ENCODE results near the gene OR2W3. TPM values are rescaled to one million over a fixed set of nuclear protein-coding genes. Genes with fewer than 3 reads are reported as not detected.
A peak's percentile ranks its signal among the peaks of the same experiment; 100 is the strongest.

The OR2W3 gene
- total RNA-seq: under 1 TPM in 1 of 4 donors, not detected in 3; 0.26 TPM
- not detected for polyA plus RNA-seq
- long read RNA-seq, donor 1: 0 reads
- long read RNA-seq, donor 2: 0 reads
- long read RNA-seq, donor 3: 0 reads
- long read RNA-seq, donor 4: 0 reads

- H3K4me1 ChIP-seq (ENCODE audit: control insufficient read depth, insufficient read depth, low read length): no peaks in the 10 kb centered on the region
- no peak within 1 kb of the TSS for H3K27ac ChIP-seq (ENCODE audit: low read length)
- H3K27me3 ChIP-seq (ENCODE audit: control insufficient read depth, insufficient read depth): no peaks in the 10 kb centered on the region
- intact Hi-C loops (cut with DNase I): no loop called here
- no peaks in the 10 kb centered on the region for H3K9me3 ChIP-seq (ENCODE audit: control insufficient read depth, low read length)
- H3K4me3 ChIP-seq (ENCODE audit: low read length): no peak within 1 kb of the TSS
- DNase-seq: no peak
- no peak for ATAC-seq
- WGBS: 40% methylated on average over 2 of the region's 2 CpGs
Observed at GRCh38 chr1:247895163-247895637, at the start of gene OR2W3. Gene OR2W3, plus strand, starts transcription at chr1:247895587. Its CDS starts 0 bp downstream, at chr1:247895587.

- ATAC-seq (no peak), DNase-seq (no peak)
- 62% methylated on average over 5 of the region's 5 CpGs for WGBS
- no peak overlapping the region for H3K27ac ChIP-seq (ENCODE audit: low read length)
- H3K4me3 ChIP-seq (ENCODE audit: low read length): no peak overlapping the region
- H3K9me3 ChIP-seq (ENCODE audit: control insufficient read depth, low read length): no peaks in the 10 kb centered on the region
- intact Hi-C loops (cut with DNase I): no loop called here
- H3K27me3 ChIP-seq (ENCODE audit: control insufficient read depth, insufficient read depth): no peaks in the 10 kb centered on the region
- H3K4me1 ChIP-seq (ENCODE audit: control insufficient read depth, insufficient read depth, low read length): no peaks in the 10 kb centered on the region
Observed at GRCh38 chr1:247845693-247846017, 49.7 kb upstream of the OR2W3 start.

DNA sequence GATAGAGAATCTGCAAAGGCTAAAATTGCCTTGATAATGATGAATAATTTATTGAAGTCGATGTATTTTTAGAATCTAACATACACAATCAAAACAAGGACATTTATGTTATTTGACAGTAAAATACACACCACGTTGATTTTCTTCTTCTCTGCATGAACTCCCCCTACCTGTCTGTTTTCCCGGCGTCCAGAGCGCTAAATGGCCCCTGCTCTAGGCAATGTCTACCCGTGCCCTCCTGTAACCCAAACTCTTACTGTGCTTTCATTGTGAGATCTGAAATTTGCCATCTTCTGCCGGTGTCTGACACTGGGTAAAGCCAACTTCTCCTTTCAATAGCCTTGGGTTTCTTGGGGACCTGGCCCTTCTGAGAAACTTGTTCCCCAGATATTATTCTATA is 47.0 kb upstream of the OR2W3 start:
- no peaks in the 10 kb centered on the region for H3K27me3 ChIP-seq (ENCODE audit: control insufficient read depth, insufficient read depth)
- no peak overlapping the region for H3K27ac ChIP-seq (ENCODE audit: low read length)
- ATAC-seq (no peak), DNase-seq (no peak)
- intact Hi-C loops (cut with DNase I): no loop called here
- 84% methylated on average over 7 of the region's 7 CpGs for WGBS
- H3K4me3 ChIP-seq (ENCODE audit: low read length): no peak overlapping the region
- no peaks in the 10 kb centered on the region for H3K9me3 ChIP-seq (ENCODE audit: control insufficient read depth, low read length)
- H3K4me1 ChIP-seq (ENCODE audit: control insufficient read depth, insufficient read depth, low read length): no peaks in the 10 kb centered on the region

DNA sequence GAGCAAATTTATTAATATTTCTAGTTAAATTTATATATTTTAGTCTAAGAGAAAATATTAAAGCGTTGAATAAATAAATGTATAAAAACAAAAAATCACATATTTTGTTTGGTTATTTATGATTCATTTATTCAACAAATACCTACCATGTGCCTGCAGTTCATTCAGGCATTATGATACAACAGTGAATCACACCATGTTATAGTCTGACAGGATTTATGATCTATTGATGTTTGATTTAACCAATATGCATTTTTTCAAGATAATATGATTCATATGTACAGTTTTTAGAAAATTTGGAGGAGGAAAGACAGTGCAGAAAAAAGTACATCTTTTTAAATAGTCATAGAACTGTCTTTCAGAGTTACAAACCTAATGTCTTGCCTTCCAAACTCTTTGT is 45.8 kb upstream of the OR2W3 start:
- Histone ChIP-seq H3K9me3 (ENCODE audit: control insufficient read depth, low read length) (no peaks in the 10 kb centered on the region), H3K27me3 (ENCODE audit: control insufficient read depth, insufficient read depth) (no peaks in the 10 kb centered on the region), H3K27ac (ENCODE audit: low read length) (no peak overlapping the region), H3K4me1 (ENCODE audit: control insufficient read depth, insufficient read depth, low read length) (no peaks in the 10 kb centered on the region), H3K4me3 (ENCODE audit: low read length) (no peak overlapping the region)
- intact Hi-C loops (cut with DNase I): no loop called here
- WGBS: 88% methylated on average over 1 of the region's 1 CpG
- DNase-seq: no peak
- no peak for ATAC-seq

DNA sequence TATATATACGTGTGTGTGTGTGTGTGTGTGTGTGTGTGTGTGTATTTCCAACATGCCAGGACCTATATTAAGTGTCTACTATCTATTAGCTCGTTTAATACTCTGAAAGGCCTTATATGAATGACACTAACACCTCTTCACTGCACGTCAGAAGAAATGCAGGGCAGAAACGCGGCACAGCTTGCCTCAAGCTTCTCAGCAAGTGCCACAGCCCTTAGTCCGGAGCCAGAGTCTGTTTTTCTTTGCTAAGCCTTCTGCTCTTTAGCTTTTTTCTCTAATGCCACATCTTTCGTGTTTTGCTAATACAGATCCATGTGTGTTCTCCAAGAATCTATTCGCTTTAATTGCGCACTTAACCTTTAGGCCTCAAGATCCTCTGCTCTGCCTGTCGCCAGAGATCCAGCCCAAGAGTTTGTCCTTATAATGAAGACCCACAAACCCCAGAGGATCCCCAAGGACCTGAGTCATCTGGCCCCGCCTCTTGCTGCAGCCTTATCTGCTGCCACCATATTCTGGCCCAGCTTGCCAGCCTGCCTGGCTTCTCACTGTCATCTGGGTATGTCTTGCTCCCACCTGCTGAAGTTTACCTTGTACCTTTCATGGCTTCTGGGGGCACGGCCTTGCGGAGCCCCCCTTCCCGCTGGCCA is 40.4 kb upstream of the OR2W3 start:
- H3K4me3 ChIP-seq (ENCODE audit: low read length): no peak overlapping the region
- ATAC-seq (no peak), DNase-seq (no peak)
- intact Hi-C loops (cut with DNase I): no loop called here
- H3K9me3 ChIP-seq (ENCODE audit: control insufficient read depth, low read length): no peaks in the 10 kb centered on the region
- no peaks in the 10 kb centered on the region for H3K4me1 ChIP-seq (ENCODE audit: control insufficient read depth, insufficient read depth, low read length)
- H3K27ac ChIP-seq (ENCODE audit: low read length): no peak overlapping the region
- H3K27me3 ChIP-seq (ENCODE audit: control insufficient read depth, insufficient read depth): no peaks in the 10 kb centered on the region
- WGBS: 84% methylated on average over 14 of the region's 14 CpGs

- Histone ChIP-seq H3K4me3 (ENCODE audit: low read length) (no peak overlapping the region), H3K27ac (ENCODE audit: low read length) (no peak overlapping the region), H3K9me3 (ENCODE audit: control insufficient read depth, low read length) (no peaks in the 10 kb centered on the region), H3K4me1 (ENCODE audit: control insufficient read depth, insufficient read depth, low read length) (no peaks in the 10 kb centered on the region), H3K27me3 (ENCODE audit: control insufficient read depth, insufficient read depth) (no peaks in the 10 kb centered on the region)
- WGBS: 89% methylated on average over 4 of the region's 4 CpGs
- DNase-seq (no peak), ATAC-seq (no peak)
- intact Hi-C loops (cut with DNase I): no loop called here
Observed at GRCh38 chr1:247855911-247856310, 39.5 kb upstream of the OR2W3 start.

GRCh38 chr1:247857069-247857984 is 38.1 kb upstream of the OR2W3 start, which contains the start of gene TRIM58:
Gene TRIM58, plus strand, starts transcription at chr1:247857187. Its CDS starts 60 bp downstream, at chr1:247857247.
- ATAC-seq: peak; percentile 69 to 91
- peak; percentile 47 to 66 (median 59) for DNase-seq
- intact Hi-C loops (cut with DNase I): no loop called here
- no peaks in the 10 kb centered on the region for H3K4me1 ChIP-seq (ENCODE audit: control insufficient read depth, insufficient read depth, low read length)
- no peaks in the 10 kb centered on the region for H3K27me3 ChIP-seq (ENCODE audit: control insufficient read depth, insufficient read depth)
- H3K9me3 ChIP-seq (ENCODE audit: control insufficient read depth, low read length): no peaks in the 10 kb centered on the region
- peak within 1 kb of the TSS; percentile 18 for H3K4me3 ChIP-seq (ENCODE audit: low read length)
- WGBS: 2% methylated on average over 109 of the region's 109 CpGs
- H3K27ac ChIP-seq (ENCODE audit: low read length): no peak within 1 kb of the TSS

DNA sequence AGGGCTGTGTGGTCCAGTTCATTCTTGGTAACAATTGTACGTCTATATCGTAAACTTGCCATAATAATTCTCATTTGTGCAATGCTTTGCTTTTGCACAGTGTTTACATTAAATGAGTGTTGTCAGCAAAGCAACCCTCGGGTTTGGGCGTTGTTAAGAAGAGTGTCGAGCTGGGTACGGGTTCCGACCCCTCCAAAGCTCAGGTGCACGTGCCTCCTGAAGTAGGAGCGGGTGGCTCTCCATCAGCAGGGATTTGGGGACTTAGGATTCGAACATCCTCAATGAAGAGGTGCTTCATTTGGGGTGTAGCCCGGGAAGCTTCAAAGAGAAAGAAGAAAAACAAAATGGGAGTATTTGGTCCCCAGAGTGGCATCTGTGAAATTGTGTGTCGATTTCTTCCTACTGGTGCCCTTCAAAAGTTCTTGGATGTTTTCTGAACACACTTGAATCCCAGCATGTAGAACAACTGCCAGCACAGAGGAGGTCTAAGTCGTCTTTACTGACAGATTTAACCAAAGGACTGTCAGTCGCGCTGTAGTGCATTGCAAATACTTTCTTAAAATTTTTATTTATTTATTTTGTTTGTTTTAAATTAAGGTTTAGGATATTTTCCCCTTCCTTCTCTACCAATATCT is 37.3 kb upstream of the OR2W3 start:
- Histone ChIP-seq H3K9me3 (ENCODE audit: control insufficient read depth, low read length) (no peaks in the 10 kb centered on the region), H3K27ac (ENCODE audit: low read length) (no peak overlapping the region), H3K27me3 (ENCODE audit: control insufficient read depth, insufficient read depth) (no peaks in the 10 kb centered on the region), H3K4me3 (ENCODE audit: low read length) (no peak overlapping the region), H3K4me1 (ENCODE audit: control insufficient read depth, insufficient read depth, low read length) (no peaks in the 10 kb centered on the region)
- no peak for ATAC-seq
- DNase-seq: no peak
- 45% methylated on average over 15 of the region's 15 CpGs for whole genome bisulfite sequencing
- intact Hi-C loops (cut with DNase I): no loop called here

DNA sequence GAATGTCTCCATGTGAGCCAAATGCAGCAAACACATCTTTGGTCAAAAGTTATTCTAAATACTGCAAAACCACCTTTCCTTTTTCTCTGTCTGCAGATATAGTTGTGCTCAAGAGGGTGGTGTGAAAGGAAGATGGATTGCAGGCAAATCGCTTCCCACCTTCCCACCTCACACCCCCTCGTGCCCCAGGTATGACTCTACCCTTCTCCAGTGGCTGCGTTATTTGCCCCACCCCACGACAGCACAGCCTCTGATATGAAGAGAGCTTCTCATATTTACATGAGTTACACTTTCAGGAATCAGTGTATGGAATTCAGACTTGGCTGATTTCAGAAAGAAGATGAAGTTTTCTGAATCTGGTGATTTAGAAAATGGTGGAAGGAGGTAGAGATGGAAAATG is 32.6 kb upstream of the OR2W3 start:
- no peaks in the 10 kb centered on the region for H3K27me3 ChIP-seq (ENCODE audit: control insufficient read depth, insufficient read depth)
- no peak for DNase-seq
- no peak overlapping the region for H3K27ac ChIP-seq (ENCODE audit: low read length)
- no peaks in the 10 kb centered on the region for H3K9me3 ChIP-seq (ENCODE audit: control insufficient read depth, low read length)
- no peak for ATAC-seq
- intact Hi-C loops (cut with DNase I): no loop called here
- WGBS: 75% methylated on average over 4 of the region's 4 CpGs
- no peaks in the 10 kb centered on the region for H3K4me1 ChIP-seq (ENCODE audit: control insufficient read depth, insufficient read depth, low read length)
- H3K4me3 ChIP-seq (ENCODE audit: low read length): no peak overlapping the region

DNA sequence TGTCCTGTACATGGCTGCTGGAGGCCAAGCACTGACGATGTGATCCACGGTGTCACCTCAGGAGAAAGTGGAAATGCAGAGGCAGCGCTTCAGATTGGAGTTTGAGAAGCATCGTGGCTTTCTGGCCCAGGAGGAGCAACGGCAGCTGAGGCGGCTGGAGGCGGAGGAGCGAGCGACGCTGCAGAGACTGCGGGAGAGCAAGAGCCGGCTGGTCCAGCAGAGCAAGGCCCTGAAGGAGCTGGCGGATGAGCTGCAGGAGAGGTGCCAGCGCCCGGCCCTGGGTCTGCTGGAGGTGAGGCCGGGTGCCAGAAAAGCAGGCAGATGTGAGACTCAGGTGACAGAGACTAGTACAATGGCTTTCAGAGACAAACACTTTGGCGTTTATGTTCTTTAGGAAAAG is 30.7 kb upstream of the OR2W3 start:
- no peaks in the 10 kb centered on the region for H3K9me3 ChIP-seq (ENCODE audit: control insufficient read depth, low read length)
- no peak overlapping the region for H3K4me3 ChIP-seq (ENCODE audit: low read length)
- 86% methylated on average over 17 of the region's 17 CpGs for WGBS
- intact Hi-C loops (cut with DNase I): no loop called here
- H3K4me1 ChIP-seq (ENCODE audit: control insufficient read depth, insufficient read depth, low read length): no peaks in the 10 kb centered on the region
- DNase-seq: peak in 1 of 3 donors; percentile 38
- no peak overlapping the region for H3K27ac ChIP-seq (ENCODE audit: low read length)
- no peaks in the 10 kb centered on the region for H3K27me3 ChIP-seq (ENCODE audit: control insufficient read depth, insufficient read depth)
- no peak for ATAC-seq

- Histone ChIP-seq H3K9me3 (ENCODE audit: control insufficient read depth, low read length) (no peaks in the 10 kb centered on the region), H3K27me3 (ENCODE audit: control insufficient read depth, insufficient read depth) (no peaks in the 10 kb centered on the region), H3K27ac (ENCODE audit: low read length) (no peak overlapping the region), H3K4me1 (ENCODE audit: control insufficient read depth, insufficient read depth, low read length) (no peaks in the 10 kb centered on the region), H3K4me3 (ENCODE audit: low read length) (no peak overlapping the region)
- no peak for ATAC-seq
- 57% methylated on average over 6 of the region's 6 CpGs for WGBS
- DNase-seq: no peak
- intact Hi-C loops (cut with DNase I): no loop called here
Observed at GRCh38 chr1:247865416-247865815, 30.0 kb upstream of the OR2W3 start.

Measured in right cardiac atrium (tissue), 5 donors.